ENCODE data around the gene MEIS2.

The MEIS2 gene

DNA sequence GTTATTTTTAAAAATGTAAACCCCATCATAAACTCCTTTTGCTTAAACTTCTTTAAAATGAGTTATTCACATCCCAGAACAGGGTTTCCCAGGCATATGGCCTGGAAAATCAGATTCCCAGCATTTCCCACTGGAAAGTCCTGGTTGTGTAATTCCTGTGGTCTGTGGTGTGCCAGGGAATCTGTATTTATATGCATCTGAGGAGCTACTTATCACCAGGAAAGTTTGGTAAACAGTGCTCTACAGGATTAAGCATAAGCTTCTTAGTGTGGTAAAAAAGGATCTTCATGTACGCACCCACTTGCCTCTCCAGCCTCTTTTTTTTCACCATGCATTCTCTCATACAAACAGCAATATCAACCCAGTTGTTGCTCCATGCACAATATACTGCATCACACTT, 28.2 kb downstream of the MEIS2 start:
- DNase-seq = no peak

DNA sequence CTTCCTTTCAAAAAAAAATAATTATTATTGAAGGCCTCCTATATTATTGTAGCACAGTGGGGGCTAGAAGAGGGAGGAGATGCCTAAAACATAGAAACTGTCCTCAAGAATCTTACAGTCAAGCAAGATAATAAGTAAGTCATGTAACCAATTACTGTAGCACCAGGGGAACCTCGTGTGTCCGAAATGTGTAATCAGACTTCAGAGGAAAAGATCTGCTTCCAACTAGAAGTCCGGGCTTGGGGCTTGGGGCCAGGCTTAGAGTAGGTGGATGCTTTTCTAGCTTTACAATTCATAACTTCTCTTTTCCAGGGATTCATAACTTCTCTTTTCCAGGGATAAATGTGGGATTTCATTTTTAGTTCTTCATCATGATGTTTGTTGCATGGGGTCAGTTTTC, 29.2 kb downstream of the MEIS2 start:
- no peak for DNase-seq

DNA sequence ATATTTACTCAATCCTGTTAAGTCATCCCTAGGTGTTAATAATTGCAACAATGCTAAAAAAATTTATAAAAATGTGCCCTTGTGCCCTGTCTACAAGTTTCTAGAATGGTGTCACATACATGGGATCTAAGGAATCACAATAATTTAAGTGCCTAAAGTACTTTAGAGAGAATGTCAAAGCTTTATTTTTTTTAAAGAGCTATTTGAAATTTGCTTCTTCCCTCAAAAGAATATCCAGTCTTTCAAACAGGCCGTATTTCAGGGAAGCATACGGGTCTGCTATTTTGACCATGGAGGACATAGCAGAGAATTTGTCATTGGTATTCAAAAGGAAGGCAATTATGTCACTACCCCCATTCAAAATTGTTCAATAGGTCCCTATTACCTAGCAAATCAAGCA, 29.7 kb downstream of the MEIS2 start:
- no peak for DNase-seq

DNA sequence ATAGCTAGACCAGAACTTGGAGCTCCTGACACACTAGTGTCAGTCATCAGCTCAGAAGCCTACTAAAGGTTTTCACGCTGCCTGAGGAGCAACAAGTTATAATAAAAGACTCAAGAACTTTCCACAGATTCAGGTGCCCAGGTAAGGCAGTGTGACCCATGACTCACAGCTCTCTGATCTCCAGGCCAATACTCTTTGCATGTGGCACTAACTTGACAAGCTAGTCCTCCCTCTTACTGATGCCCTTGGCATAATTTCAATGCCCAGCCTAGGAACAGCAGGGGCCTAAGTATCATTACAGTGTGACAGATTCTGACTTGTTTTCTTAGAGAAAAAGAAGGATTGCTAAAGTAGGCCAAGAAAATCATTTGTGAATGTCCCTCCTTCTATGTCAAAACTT, 38.4 kb downstream of the MEIS2 start:
- DNase-seq = no peak

DNA sequence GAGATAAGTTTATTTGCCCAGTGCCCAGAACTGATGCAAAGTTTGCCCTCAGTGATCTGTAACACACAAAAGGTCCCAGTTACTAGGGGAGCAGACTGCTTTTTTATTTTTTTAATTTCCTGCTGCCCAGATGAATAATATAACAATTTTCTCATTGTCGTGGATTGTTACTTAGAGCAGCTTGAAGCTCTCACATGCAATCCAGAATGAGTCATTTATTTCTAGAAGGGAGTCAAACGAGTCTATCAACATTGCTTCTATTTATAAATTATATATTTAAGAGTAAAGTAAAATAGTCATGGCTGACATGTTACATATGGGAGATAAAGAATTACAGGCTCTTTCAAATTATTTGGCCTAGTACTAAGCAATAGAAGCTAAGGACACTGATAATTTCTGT, 41.3 kb downstream of the MEIS2 start:
- no peak for DNase-seq

DNA sequence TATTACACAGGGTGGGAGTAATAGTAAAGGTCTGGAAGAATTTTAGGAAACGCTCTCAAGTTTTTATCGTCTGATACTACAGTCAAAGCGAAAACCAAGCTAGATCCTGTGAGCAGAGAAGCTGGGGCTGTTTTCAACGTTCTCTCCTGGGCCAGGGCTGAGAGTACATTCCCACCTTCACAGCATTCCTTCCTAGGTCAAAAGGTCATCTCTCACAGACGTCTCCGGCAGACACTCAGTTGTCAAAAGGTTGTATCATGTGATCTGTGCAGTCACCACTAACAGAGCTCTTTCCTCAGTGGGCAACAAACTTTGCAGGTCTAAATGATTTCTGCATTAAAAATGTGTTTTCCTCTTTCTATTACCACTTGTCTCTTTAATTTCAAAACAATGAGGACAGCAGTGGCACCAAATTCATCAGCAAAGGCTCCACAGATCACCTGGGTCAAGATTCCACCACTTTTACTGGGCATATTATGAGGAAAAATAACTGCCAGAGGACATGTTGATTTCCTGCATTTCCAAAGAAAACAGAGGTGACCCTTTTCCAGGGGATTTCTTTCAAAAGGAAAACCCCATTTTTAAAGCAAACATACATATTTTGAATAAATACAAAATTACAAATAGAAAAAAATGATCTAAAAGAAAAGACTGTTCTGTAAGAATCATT, 41.9 kb downstream of the MEIS2 start:
- DNase-seq = no peak

DNA sequence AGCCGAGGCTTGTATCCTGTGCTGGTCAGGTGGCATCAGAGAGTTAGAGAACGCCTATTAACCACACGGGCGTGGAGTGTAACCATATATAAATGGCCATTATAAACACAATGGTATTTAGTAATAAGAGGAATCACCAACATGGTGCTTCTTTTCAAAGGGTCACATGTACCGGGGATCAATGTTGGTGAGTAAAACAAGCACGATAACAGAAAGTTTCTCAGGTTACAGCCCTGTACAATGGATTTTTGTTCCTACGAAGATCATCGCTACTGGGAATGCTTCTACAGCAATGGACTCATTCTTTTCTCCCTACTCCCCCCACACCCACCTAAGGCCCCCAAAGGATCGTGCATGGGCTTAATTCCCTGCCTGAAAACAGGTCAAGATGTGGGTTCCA, 42.5 kb downstream of the MEIS2 start:
- DNase-seq = no peak

DNA sequence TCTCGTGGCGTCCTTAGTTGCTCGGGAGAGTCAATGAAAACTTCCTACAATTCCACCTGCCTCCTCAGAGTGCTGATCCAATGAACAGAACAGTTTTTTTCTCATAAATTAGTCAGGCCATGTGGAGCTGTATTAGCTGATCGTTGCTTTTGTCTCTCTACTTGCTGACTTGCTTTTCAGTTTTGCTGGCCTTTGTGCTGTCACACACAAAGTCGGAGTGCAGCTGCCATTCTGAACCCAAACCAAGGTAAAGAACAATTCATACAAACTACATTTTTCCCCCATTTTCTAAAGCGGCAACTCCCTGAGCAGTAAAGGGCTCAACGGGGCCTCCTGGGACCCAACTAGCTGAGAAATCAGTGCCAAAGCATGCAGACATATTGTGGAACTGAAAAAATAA, 43.1 kb downstream of the MEIS2 start:
- DNase-seq = no peak

DNA sequence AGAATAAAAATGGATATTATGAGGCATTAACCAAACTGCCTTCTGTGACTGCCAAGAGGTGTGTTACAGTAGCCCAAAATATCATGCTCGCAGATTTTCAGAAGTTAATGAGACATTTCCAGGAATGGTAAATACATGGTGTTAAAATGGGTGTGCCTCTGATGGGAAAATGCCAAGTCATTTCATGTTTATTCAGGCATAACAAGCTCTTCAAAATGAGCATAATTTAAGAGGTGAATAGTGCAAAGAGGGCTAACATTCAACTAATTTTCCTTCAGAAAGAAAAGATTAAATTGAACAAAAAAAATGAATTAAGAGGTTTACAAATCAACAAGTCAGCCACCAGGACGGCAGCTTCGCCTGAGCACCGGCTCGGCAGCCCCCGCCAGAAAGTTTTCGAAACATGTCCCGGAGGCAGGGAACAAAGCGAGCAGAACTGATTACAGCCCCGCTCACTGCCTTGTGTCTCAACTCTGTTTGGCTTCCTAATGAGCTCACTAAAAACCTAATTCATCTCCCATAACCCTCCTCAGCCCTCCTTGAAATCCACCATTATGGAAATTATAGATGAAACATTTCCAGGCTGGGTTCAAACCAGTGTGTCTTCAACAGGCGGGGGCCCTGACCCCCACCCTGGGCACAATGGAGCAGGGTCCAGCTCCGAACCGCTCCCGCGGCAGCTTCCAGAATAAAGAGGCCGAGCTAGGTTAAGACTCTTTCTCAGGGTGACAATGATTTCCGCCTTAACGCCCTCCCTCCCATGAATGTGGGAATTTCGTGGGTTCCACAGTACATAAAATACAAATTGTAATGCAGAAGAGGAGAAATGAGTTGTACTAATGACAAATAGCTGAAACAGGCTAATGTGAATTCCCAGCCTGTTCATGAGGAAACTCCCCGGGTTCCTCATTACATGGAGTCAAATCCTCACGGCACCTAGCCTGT, 43.9 kb downstream of the MEIS2 start:
- no peak for DNase-seq

DNA sequence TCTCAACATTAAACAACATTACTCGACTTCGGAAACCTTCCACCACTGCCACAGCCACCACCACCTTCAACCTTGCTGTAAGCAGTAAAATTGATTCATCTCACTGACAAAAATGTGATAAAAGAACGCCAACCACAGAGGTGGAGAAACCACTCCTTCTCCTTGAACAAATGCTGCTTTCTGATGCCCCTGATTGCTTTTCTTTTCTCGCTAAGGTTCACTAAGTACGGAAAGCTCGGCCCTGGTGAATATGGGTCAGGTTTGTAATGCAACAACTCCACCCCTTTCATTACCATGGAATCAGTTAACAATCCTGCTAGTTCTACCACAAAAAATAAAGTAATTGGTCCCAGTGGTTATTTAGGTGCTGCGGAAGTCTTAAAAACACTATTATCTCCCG, 44.9 kb downstream of the MEIS2 start:
- no peak for DNase-seq

DNA sequence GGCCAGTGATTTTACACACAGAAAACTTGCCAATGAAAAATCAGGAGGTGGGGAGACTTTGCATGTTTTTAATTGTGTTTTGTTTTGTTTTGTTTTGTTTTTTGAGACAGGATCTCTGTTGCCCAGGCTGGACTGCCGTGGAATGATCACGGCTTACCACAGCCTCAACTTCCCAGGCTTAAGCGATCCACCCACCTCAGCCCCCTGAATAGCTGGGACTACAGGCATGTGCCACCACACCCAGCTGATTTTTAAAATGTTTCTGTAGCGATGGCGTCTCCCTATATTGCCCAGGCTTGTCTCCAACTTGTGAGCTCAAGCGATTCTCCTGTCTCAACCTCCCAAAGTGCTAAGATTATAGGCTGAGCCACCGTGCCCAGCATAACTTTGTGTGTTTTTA, 46.0 kb downstream of the MEIS2 start:
- DNase-seq = no peak

DNA sequence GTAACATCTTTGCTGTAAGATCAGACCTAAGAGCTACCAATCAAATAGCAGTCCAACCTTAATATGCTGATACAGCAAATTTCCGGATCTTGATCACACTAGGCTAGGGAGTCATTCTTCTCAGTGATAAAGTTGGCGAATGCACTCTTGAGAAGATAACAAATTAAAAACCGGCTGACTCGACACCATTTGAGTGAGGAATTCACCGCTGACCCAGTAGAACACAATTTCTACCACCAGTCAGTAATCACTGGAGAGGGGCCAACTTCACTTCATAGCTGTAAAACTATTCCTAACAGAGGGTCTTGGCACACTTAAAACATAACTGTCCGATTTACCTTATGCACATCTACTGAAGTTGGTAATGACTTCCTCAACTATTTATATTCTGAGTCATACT, 47.2 kb downstream of the MEIS2 start:
- DNase-seq = no peak

DNA sequence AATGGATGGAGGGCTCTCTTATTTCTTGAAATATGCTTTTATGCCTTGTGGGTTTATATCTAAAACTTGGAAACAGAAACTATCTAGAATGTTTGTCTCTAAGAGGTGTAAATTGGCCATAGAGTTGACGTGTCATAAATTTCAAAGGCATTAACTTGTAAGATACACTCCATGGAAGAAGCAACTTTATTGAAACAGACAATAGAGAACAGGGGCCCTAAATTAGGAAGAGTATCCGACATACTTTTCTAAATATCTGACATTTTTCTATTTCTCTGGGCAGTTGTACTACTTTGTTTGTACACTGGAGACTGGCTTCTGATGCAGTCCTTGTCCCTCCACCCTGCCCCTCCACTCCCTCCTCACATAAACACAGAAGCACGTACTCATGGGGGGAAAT, 50.0 kb downstream of the MEIS2 start:
- DNase-seq = no peak

DNA sequence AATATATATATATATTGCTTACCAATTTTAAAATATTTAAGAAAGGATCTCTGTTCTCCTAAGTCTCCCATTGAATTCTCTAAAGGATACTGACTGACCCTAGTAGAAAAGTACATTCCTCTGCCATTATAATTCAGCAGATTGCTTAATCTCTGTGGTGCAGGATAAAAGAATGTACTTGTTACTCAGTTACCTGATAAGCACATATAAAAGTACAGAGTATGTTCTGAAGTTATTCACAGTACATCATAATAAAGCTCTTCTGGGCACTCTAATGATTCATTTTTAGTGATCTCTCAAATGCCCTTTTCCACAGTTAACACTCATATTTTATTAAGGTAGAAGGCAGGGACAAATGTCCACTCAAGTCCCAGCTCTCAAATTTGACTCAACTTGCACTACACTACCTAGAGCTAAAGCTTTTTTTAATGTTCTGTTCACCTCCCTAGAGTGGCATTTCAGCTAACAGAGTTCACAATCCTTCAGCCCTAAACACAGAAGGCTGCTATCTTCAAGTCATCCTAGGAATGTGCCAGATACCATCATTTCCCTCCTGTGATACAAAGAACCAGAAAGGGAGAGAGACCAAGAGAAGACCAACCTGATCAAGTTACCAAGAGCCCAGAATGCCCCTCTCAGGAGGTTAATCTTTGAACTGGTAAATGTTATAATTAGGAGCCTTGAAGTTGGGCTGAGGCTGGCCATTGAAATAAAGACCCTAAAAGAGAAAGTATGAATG, 53.3 kb downstream of the MEIS2 start:
- no peak for DNase-seq

DNA sequence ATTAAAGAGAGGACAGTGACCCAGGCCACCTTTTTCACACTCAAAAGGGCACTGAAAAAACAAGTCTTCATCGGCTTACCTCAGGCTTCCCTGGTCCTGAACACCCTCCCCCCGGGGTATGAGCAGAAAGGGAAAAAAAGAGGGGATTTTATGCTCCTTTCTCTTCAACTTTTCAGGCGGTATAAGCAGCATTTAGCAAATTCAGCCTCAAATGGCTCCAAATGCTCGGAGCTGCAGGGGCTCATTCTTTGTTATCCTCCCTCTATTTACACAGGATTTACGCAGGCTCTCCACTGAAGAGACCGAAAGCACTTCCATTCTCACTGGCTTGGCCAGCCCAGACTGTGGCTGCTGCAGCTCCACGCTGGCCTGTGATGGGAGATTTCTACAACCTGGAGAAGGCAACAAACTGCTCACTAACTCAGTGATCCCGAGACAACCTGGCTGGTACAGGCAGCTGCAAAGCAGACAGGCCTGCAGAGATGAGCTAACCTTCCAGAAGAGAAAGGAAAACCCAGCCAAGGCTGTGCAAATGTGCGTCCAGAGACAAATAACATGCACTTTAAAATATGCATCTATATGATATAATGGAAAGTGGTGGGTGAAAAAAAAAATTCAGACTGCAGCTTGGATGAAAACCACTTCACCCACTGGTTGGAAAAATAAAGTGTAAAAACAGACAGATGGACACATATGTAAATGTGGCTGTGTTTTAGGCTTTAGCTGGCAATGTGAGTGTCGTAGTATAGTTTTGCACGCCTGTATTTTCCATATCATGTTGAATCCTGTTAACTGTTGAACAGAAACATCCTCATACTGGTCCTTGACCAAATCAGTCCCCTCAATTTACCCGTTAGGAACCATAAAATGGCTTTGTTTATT, 54.2 kb downstream of the MEIS2 start:
- DNase-seq = no peak

DNA sequence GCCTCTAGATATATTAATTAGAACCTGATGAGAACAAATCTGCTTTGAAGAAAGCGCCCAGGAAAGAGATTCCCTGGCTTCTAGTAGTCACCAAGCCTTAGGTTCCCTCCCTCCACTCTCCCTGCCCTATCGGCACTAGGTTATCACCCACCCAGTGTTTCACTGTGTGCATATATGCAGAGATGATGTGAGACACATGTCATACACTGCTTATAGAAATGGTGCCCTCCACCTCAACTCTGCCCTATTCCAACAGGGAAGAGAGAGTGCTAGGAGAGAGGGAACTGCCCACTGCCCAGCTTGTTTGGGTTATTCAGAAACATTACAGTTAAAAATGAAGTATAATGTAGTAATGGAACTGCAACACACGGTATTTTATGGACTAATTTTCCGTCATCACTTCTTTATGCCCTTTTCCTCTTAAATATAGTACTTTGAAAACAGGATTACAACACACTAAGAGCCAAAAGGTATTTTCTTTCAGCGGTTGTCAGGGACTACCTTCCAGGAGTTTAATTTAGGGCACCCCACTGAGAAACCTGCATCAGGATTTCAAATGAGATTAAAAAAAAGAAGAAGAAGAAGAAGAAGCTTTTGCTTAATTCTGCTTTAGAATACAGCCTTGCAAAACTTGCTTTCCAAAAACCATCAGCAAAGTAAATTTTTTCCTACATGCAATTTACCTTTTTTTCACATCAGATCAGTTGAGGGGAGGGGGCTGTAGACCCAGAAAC, 55.3 kb downstream of the MEIS2 start:
- no peak for DNase-seq

DNA sequence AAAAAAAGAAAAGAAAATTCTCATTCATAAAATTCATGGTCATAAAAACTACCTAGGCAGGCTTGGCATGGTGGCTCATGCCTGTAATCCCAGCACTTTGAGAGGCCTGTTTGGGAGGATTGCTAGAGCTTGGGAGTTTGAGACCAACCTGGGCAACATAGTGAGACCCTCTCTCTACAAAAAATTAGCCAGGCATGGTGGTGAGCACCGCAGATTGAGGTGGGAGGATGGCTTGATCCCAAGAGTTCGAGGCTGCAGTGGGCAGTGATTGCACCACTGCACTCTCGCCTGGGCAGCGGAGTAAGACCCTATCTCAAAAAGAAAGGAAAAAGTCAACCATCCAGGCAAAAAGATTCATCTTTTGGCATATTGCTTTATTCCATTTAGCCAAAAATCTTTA, 58.5 kb downstream of the MEIS2 start:
- DNase-seq = no peak

DNA sequence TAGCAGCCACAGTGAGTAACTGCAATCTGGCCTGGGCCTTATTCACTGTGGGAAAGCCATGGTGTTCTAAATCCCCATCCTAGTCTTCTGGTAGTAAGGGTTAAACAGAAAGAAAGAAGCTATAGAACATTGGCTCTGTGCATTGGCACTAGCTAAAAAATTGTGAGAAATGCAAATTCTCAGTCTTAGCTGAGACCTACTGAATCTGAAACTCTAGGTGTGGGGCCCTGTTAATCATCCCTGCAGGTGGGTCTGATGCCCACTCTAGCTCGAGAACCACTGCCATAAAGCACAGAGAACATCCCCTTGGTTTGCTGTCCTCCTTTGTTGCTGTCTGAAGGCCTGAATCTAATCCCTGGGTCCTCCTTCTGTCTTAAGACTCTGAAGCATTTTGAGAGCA, 59.3 kb downstream of the MEIS2 start:
- DNase-seq = no peak

DNA sequence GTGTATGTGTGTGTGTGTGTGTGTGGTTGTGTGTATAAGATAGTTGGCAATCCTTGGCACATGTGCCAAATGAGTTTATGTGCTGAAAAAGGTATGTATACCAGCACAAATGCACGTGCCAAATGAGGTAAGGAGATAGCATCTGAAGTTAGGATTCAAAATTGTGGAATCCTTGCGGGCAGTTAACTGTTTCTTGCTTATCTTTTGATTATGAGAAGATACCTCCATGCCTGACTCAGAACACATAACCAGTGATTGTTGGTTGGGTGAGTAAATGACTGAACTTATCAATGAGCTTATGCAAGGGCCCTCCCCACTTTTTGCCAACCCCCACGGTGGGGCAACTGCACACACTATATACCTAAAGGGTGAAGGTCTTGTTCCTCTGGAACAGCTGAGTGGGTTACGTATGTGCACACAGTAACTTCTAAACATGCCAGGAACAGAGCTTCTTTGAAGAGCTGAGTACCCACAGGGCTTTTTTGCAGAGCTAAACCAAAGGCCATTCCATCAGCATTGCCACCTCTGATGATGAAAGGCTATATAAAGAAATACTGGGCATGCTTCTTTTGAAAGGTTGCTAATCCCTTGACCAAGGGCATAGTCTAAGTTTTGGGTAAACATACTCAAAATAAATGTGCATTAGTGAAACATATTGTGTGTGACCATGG, 60.1 kb downstream of the MEIS2 start:
- no peak for DNase-seq

DNA sequence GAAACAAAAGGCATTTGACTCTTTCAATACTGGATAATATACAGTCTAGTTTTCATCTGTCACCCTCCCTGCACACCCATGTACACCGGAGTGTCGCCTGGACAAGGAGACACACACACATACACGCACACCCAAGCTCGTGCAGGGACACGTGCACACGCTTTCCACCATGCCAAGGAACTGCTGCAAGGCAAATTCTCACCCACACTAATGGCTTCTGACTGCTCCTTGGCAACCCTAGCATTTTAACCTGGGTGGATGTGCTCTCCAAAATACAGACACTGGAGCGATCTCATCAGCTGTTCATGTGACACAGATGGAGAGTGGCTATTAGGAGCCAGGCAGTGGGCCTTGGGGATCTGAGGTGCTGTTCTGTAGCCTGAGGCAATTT, 61.6 kb downstream of the MEIS2 start:
- DNase-seq = no peak
